ENCODE results near the gene VAMP8. TPM values are rescaled to one million over a fixed set of nuclear protein-coding genes. Genes with fewer than 3 reads are reported as not detected.
"Not testable (repeated sequence)": the region's sequence is repeated elsewhere in the genome, so short reads cannot be mapped to it uniquely, and the experiment has no call there.

VAMP8 gene
- total RNA-seq, 1 donor from 2014 or later = 51.0 TPM

DNA sequence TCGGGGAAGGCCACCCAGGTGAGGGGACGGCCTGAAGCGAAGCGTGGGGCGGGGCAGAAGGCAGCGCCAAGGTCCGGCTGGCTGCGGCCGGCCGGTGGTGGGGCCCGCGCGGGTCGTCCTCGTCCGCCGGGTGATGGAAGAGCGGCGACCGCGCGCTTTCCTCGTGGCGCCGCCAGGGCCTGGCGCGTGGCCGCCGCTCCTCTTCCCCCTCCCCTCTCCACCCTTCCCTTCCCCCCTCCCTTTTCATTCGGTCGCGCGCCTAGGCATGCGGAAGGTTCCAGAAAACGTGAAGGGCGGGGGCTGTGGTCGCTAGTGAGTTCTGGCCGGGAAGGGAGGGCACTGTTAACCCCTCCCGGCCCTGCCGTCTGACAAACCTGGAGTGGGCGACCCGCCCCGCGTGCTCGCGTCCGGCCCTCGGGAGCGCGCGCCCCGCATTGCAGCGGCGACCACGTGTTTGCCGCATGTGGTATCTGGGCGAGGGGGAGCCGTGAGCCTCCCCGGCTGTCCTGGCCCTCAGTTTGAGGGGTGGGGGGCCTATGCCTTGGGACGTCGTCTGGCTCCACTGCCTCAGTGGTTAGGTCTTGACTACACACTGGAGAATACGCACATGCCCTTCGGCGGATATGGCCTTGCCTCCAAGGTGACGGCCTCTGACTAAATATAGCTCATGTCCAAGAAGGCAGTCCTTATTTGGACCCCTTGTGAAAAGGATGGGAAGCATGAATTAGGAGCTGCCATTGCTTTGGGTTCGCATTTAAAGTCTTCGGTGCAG lies 37.8 kb upstream of the VAMP8 start:
- H3K36me3 Mint-ChIP-seq = peaks cover 29% of the 10 kb centered on the region
- no peaks in the 10 kb centered on the region for H3K27me3 Mint-ChIP-seq (ENCODE audit: low read depth)
- peak overlapping the region; percentile 99 for H3K27ac Mint-ChIP-seq
- H3K4me1 Mint-ChIP-seq = peaks cover 60% of the 10 kb centered on the region
- DNase-seq (ENCODE audit: low spot score in 2 of 2, unreplicated experiment in 2 of 2) = peak; percentile 36 to 64
- TF ChIP-seq, protein P1, sequence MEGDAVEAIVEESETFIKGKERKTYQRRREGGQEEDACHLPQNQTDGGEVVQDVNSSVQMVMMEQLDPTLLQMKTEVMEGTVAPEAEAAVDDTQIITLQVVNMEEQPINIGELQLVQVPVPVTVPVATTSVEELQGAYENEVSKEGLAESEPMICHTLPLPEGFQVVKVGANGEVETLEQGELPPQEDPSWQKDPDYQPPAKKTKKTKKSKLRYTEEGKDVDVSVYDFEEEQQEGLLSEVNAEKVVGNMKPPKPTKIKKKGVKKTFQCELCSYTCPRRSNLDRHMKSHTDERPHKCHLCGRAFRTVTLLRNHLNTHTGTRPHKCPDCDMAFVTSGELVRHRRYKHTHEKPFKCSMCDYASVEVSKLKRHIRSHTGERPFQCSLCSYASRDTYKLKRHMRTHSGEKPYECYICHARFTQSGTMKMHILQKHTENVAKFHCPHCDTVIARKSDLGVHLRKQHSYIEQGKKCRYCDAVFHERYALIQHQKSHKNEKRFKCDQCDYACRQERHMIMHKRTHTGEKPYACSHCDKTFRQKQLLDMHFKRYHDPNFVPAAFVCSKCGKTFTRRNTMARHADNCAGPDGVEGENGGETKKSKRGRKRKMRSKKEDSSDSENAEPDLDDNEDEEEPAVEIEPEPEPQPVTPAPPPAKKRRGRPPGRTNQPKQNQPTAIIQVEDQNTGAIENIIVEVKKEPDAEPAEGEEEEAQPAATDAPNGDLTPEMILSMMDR (IDR thresholded peaks at IDR 0.05; ENCODE audit: unreplicated experiment) = no peak
- H3K4me3 Mint-ChIP-seq = peak overlapping the region; percentile 89
- H3K9me3 Mint-ChIP-seq = no peaks in the 10 kb centered on the region

- peaks cover 60% of the 10 kb centered on the region for H3K4me1 Mint-ChIP-seq
- peak overlapping the region; percentile 89 for H3K4me3 Mint-ChIP-seq
- peaks cover 29% of the 10 kb centered on the region for H3K36me3 Mint-ChIP-seq
- peak overlapping the region; percentile 86 for H3K27ac Mint-ChIP-seq
- H3K9me3 Mint-ChIP-seq = no peaks in the 10 kb centered on the region
- TF ChIP-seq, protein P1 (IDR thresholded peaks at IDR 0.05; ENCODE audit: unreplicated experiment) = no peak
- no peaks in the 10 kb centered on the region for H3K27me3 Mint-ChIP-seq (ENCODE audit: low read depth)
- no peak for DNase-seq (ENCODE audit: low spot score in 2 of 2, unreplicated experiment in 2 of 2)
Observed at GRCh38 chr2:85540133-85540648, 37.2 kb upstream of the VAMP8 start.

DNA sequence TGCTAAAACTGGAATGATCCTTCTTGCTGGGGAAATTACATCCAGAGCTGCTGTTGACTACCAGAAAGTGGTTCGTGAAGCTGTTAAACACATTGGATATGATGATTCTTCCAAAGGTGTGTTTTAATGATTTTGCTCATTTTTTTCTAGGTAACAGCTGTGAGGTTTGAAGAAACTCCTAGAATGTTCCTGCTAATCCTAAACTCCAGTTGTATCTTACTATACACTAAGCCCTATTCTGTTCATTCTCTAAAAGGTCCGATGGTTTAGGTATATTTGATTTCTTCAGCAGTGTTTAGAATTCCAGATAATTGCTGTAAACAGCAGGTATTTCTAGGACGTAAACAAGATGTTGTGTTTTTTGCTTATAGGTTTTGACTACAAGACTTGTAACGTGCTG lies 36.1 kb upstream of the VAMP8 start:
- peak overlapping the region; percentile 89 for H3K4me3 Mint-ChIP-seq
- TF ChIP-seq, protein P1 (IDR thresholded peaks at IDR 0.05; ENCODE audit: unreplicated experiment) = no peak
- no peak for DNase-seq (ENCODE audit: low spot score in 2 of 2, unreplicated experiment in 2 of 2)
- H3K36me3 Mint-ChIP-seq = peaks cover 28% of the 10 kb centered on the region
- H3K4me1 Mint-ChIP-seq = peaks cover 58% of the 10 kb centered on the region
- H3K27me3 Mint-ChIP-seq (ENCODE audit: low read depth) = no peaks in the 10 kb centered on the region
- H3K27ac Mint-ChIP-seq = no peak overlapping the region
- H3K9me3 Mint-ChIP-seq = no peaks in the 10 kb centered on the region

DNA sequence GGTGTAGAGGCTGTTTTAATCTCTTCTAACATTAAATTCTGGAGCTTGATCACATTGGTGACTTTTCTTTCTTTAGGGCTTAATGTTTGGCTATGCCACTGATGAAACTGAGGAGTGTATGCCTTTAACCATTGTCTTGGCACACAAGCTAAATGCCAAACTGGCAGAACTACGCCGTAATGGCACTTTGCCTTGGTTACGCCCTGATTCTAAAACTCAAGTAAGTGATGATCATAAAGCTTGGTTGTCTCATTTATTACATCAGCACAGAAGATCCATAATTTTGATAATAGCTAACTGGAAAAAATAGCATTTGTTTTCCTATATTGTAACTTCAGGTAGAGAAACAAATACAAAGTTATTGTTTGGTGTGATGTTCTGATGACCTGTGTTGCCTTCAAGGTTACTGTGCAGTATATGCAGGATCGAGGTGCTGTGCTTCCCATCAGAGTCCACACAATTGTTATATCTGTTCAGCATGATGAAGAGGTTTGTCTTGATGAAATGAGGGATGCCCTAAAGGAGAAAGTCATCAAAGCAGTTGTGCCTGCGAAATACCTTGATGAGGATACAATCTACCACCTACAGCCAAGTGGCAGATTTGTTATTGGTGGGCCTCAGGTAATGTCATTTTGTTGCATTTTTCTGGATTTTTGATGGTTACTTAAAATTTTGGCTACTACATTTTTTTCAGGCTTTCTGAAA lies 35.5 kb upstream of the VAMP8 start:
- Mint-ChIP-seq H3K4me1 (peaks cover 52% of the 10 kb centered on the region), H3K36me3 (peaks cover 28% of the 10 kb centered on the region), H3K4me3 (peak overlapping the region; percentile 89), H3K27me3 (ENCODE audit: low read depth) (no peaks in the 10 kb centered on the region), H3K9me3 (no peaks in the 10 kb centered on the region), H3K27ac (peak overlapping the region; percentile 15)
- TF ChIP-seq, protein P1 (IDR thresholded peaks at IDR 0.05; ENCODE audit: unreplicated experiment) = no peak
- no peak for DNase-seq (ENCODE audit: low spot score in 2 of 2, unreplicated experiment in 2 of 2)

DNA sequence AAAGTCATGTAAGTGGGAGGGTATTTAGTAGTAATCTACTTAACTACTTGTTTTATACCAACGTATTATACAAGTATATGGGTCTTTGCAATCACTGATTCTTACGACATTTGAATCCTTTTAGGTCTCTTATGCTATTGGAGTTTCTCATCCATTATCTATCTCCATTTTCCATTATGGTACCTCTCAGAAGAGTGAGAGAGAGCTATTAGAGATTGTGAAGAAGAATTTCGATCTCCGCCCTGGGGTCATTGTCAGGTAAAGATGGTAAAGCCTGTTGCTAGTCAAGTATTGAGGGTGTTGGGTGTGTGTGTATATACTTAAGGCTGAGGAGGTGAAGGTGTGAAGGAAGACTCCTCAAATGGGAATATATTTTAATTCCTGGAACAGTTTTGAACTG lies 34.6 kb upstream of the VAMP8 start:
- DNase-seq (ENCODE audit: low spot score in 2 of 2, unreplicated experiment in 2 of 2) = no peak
- Mint-ChIP-seq H3K27ac (peak overlapping the region; percentile 16), H3K36me3 (peaks cover 28% of the 10 kb centered on the region), H3K4me1 (peaks cover 44% of the 10 kb centered on the region), H3K9me3 (no peaks in the 10 kb centered on the region), H3K27me3 (ENCODE audit: low read depth) (no peaks in the 10 kb centered on the region), H3K4me3 (no peak overlapping the region)
- TF ChIP-seq, protein P1 (IDR thresholded peaks at IDR 0.05; ENCODE audit: unreplicated experiment) = no peak

DNA sequence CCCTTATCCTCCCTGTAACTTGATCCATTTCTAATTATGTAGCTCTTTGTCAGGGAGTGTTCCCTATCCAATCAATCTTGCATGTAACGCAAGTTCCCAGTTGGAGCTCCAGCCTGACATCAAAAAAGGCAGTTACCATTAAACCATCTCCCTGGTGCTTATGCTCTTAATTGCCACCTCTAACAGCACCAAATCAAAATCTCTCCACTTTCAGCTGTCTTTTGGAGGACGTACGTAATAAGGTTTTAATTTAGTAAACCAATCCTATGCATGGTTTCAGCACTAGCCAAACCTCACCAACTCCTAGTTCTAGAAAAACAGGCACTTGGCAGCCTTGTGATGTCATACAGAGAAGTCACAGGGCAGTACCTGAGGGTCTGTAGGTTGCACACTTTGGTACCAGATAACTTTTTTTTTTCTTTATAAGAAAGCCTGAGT lies 33.1 kb upstream of the VAMP8 start:
- not testable (repeated sequence) for DNase-seq (ENCODE audit: low spot score in 2 of 2, unreplicated experiment in 2 of 2); H3K27me3 Mint-ChIP-seq (ENCODE audit: low read depth); H3K4me3 Mint-ChIP-seq; H3K9me3 Mint-ChIP-seq; H3K27ac Mint-ChIP-seq
- Mint-ChIP-seq H3K4me1 (peaks cover 39% of the 10 kb centered on the region), H3K36me3 (peaks cover 28% of the 10 kb centered on the region)

- peaks cover 39% of the 10 kb centered on the region for H3K4me1 Mint-ChIP-seq
- not testable (repeated sequence) for H3K4me3 Mint-ChIP-seq; H3K27me3 Mint-ChIP-seq (ENCODE audit: low read depth); H3K27ac Mint-ChIP-seq; H3K9me3 Mint-ChIP-seq; DNase-seq (ENCODE audit: low spot score in 2 of 2, unreplicated experiment in 2 of 2)
- H3K36me3 Mint-ChIP-seq = peaks cover 30% of the 10 kb centered on the region
Observed at GRCh38 chr2:85544915-85545779, 32.2 kb upstream of the VAMP8 start.

All from mesothelial cell of epicardium (in vitro differentiated cells).